ENCODE measurements around the gene UNK. TPM values are rescaled to one million over a fixed set of nuclear protein-coding genes. Genes with fewer than 3 reads are reported as not detected.

The UNK gene
- total RNA-seq, 2 donors from 2014 or later: 20.7 to 22.6 TPM

GRCh38 chr17:75779987-75780889, 4.4 kb upstream of the UNK start:
- Mint-ChIP-seq H3K36me3 (ENCODE audit: insufficient read depth in 2 of 2) (peaks cover 23 to 28% of the 10 kb centered on the region in 2 donors), H3K4me3 (peak overlapping the region; percentile 90 to 96), H3K4me1 (ENCODE audit: low read depth) (peaks cover 68% of the 10 kb centered on the region), H3K27me3 (ENCODE audit: low read depth) (no peaks in the 10 kb centered on the region), H3K27ac (peak overlapping the region; percentile 90), H3K9me3 (no peaks in the 10 kb centered on the region)
- DNase-seq: no peak
- no peak for ATAC-seq (replicated peaks in 1 of 2)

- ATAC-seq (replicated peaks in 1 of 2) (peak; percentile 16), DNase-seq (no peak)
- Mint-ChIP-seq H3K36me3 (ENCODE audit: insufficient read depth in 2 of 2) (peaks cover 10 to 18% of the 10 kb centered on the region in 2 donors), H3K27me3 (ENCODE audit: low read depth) (no peaks in the 10 kb centered on the region), H3K27ac (peak overlapping the region; percentile 98), H3K4me1 (ENCODE audit: low read depth) (peaks cover 64% of the 10 kb centered on the region), H3K4me3 (peak overlapping the region; percentile 90), H3K9me3 (no peaks in the 10 kb centered on the region)
These were observed 1.4 kb upstream of the UNK start for GRCh38 chr17:75783069-75783783.

- ATAC-seq (replicated peaks in 1 of 2) (peak; percentile 0 to 1), DNase-seq (peak; percentile 33 to 44)
- Mint-ChIP-seq H3K36me3 (ENCODE audit: insufficient read depth in 2 of 2) (peaks cover 3 to 12% of the 10 kb centered on the region in 2 donors), H3K4me3 (peak overlapping the region; percentile 90), H3K9me3 (no peaks in the 10 kb centered on the region), H3K27me3 (ENCODE audit: low read depth) (no peaks in the 10 kb centered on the region), H3K27ac (peak overlapping the region; percentile 98), H3K4me1 (ENCODE audit: low read depth) (peaks cover 59% of the 10 kb centered on the region)
These were observed 668 bp upstream of the UNK start for GRCh38 chr17:75783803-75784472.

GRCh38 chr17:75785016-75785890, 647 bp downstream of the UNK start:
- Mint-ChIP-seq H3K4me3 (peak overlapping the region; percentile 90), H3K9me3 (no peaks in the 10 kb centered on the region), H3K4me1 (ENCODE audit: low read depth) (peaks cover 50% of the 10 kb centered on the region), H3K36me3 (ENCODE audit: insufficient read depth in 2 of 2) (peaks cover 0 to 8% of the 10 kb centered on the region in 2 donors), H3K27me3 (ENCODE audit: low read depth) (no peaks in the 10 kb centered on the region), H3K27ac (peak overlapping the region; percentile 98)
- DNase-seq: peak; percentile 45 to 91
- peak; percentile 3 to 74 for ATAC-seq (replicated peaks in 1 of 2)

- no peaks in the 10 kb centered on the region for H3K9me3 Mint-ChIP-seq
- H3K27me3 Mint-ChIP-seq (ENCODE audit: low read depth): no peaks in the 10 kb centered on the region
- peaks cover 0 to 1% of the 10 kb centered on the region in 2 donors for H3K36me3 Mint-ChIP-seq (ENCODE audit: insufficient read depth in 2 of 2)
- H3K27ac Mint-ChIP-seq: no peak overlapping the region
- peaks cover 35% of the 10 kb centered on the region for H3K4me1 Mint-ChIP-seq (ENCODE audit: low read depth)
- DNase-seq: no peak
- no peak for ATAC-seq (replicated peaks in 1 of 2)
- no peak overlapping the region for H3K4me3 Mint-ChIP-seq
These were observed 6.6 kb downstream of the UNK start for GRCh38 chr17:75791254-75791653.

GRCh38 chr17:75793460-75793859, 8.9 kb downstream of the UNK start:
- ATAC-seq (replicated peaks in 1 of 2) (no peak), DNase-seq (no peak)
- Mint-ChIP-seq H3K4me3 (peak overlapping the region in 1 of 2 donors; percentile 49), H3K36me3 (ENCODE audit: insufficient read depth in 2 of 2) (peaks cover 0 to 2% of the 10 kb centered on the region in 2 donors), H3K27me3 (ENCODE audit: low read depth) (no peaks in the 10 kb centered on the region), H3K27ac (peak overlapping the region; percentile 83), H3K4me1 (ENCODE audit: low read depth) (peaks cover 20% of the 10 kb centered on the region), H3K9me3 (no peaks in the 10 kb centered on the region)

GRCh38 chr17:75795820-75796607, 11.4 kb downstream of the UNK start:
- H3K4me3 Mint-ChIP-seq: no peak overlapping the region
- no peaks in the 10 kb centered on the region for H3K27me3 Mint-ChIP-seq (ENCODE audit: low read depth)
- peaks cover 2 to 3% of the 10 kb centered on the region in 2 donors for H3K36me3 Mint-ChIP-seq (ENCODE audit: insufficient read depth in 2 of 2)
- H3K9me3 Mint-ChIP-seq: no peaks in the 10 kb centered on the region
- H3K27ac Mint-ChIP-seq: no peak overlapping the region
- no peak for ATAC-seq (replicated peaks in 1 of 2)
- DNase-seq: no peak
- peaks cover 20% of the 10 kb centered on the region for H3K4me1 Mint-ChIP-seq (ENCODE audit: low read depth)

GRCh38 chr17:75799402-75799801, 14.8 kb downstream of the UNK start:
- no peak overlapping the region for H3K27ac Mint-ChIP-seq
- H3K27me3 Mint-ChIP-seq (ENCODE audit: low read depth): no peaks in the 10 kb centered on the region
- peaks cover 2 to 3% of the 10 kb centered on the region in 2 donors for H3K36me3 Mint-ChIP-seq (ENCODE audit: insufficient read depth in 2 of 2)
- no peak for ATAC-seq (replicated peaks in 1 of 2)
- H3K4me3 Mint-ChIP-seq: no peak overlapping the region
- H3K9me3 Mint-ChIP-seq: no peaks in the 10 kb centered on the region
- DNase-seq: no peak
- peaks cover 10% of the 10 kb centered on the region for H3K4me1 Mint-ChIP-seq (ENCODE audit: low read depth)

- H3K36me3 Mint-ChIP-seq (ENCODE audit: insufficient read depth in 2 of 2): peaks cover 1 to 2% of the 10 kb centered on the region in 2 donors
- ATAC-seq (replicated peaks in 1 of 2) (no peak), DNase-seq (no peak)
- no peak overlapping the region for H3K27ac Mint-ChIP-seq
- H3K27me3 Mint-ChIP-seq (ENCODE audit: low read depth): no peaks in the 10 kb centered on the region
- no peak overlapping the region for H3K4me3 Mint-ChIP-seq
- H3K9me3 Mint-ChIP-seq: no peaks in the 10 kb centered on the region
- peaks cover 17% of the 10 kb centered on the region for H3K4me1 Mint-ChIP-seq (ENCODE audit: low read depth)
These were observed 19.3 kb downstream of the UNK start for GRCh38 chr17:75803883-75804282.

- ATAC-seq (replicated peaks in 1 of 2): no peak
- Mint-ChIP-seq H3K27me3 (ENCODE audit: low read depth) (no peaks in the 10 kb centered on the region), H3K36me3 (ENCODE audit: insufficient read depth in 2 of 2) (peaks cover 0 to 3% of the 10 kb centered on the region in 2 donors), H3K27ac (no peak overlapping the region), H3K4me1 (ENCODE audit: low read depth) (peaks cover 17% of the 10 kb centered on the region), H3K9me3 (no peaks in the 10 kb centered on the region), H3K4me3 (no peak overlapping the region)
- DNase-seq: no peak
These were observed 22.4 kb downstream of the UNK start for GRCh38 chr17:75806822-75807500.

GRCh38 chr17:75807861-75808260, 23.3 kb downstream of the UNK start:
- peak overlapping the region; percentile 26 for H3K27ac Mint-ChIP-seq

More at GRCh38 chr17:75807861-75808260, 23.3 kb downstream of the UNK start:
- Mint-ChIP-seq H3K9me3 (no peaks in the 10 kb centered on the region), H3K36me3 (ENCODE audit: insufficient read depth in 2 of 2) (peaks cover 0 to 3% of the 10 kb centered on the region in 2 donors), H3K4me1 (ENCODE audit: low read depth) (peaks cover 17% of the 10 kb centered on the region), H3K27me3 (ENCODE audit: low read depth) (no peaks in the 10 kb centered on the region), H3K4me3 (no peak overlapping the region)
- DNase-seq (no peak), ATAC-seq (replicated peaks in 1 of 2) (no peak)
